ENCODE measurements around the gene SDR42E2.
"Not testable (repeated sequence)": the region's sequence is repeated elsewhere in the genome, so short reads cannot be mapped to it uniquely, and the experiment has no call there.

SDR42E2 gene

DNA sequence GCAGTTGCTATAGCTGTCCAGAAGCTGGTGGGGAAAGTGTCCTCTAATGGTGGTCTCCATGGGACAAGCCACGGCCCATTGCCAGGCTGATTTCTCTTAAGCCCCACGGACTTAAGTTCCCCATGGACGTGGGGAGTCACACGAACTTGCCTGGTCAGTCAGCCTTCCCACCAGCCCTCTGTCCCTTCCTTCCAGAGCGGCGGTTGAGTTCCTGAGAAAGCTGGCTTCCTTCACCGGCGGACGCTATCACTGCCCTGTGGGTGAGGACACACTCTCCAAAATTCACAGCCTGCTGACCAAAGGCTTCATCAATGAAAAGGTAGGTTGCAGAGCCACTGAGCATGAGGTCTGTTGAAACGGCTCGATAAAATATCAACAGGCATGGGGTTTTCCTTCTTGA is 10.0 kb upstream of the SDR42E2 start:
- in situ Hi-C loops (cut with MboI; ENCODE audit: low pct_unique_long_range_greater_than_20kb, low sequenced_read_pairs): no loop called here
- no peak for DNase-seq

DNA sequence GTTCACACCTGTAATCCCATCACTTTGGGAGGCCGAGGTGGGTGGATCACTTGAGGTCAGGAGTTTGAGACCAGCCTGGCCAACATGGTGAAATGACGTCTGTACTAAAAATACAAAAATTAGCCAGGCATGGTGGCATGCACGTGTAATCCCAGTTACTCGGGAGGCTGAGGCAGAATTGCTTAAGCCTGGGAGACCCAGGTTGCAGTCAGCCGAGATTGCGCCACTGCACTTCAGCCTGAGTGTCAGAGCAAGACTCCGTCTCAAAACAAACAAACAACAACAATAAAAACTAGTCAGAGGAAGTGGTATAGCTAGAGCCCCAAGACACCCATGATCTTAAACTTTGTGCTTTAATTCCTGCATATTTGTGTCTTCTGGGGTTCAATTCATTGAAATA is 9.2 kb upstream of the SDR42E2 start:
- in situ Hi-C loops (cut with MboI; ENCODE audit: low pct_unique_long_range_greater_than_20kb, low sequenced_read_pairs); DNase-seq: not testable (repeated sequence)

DNA sequence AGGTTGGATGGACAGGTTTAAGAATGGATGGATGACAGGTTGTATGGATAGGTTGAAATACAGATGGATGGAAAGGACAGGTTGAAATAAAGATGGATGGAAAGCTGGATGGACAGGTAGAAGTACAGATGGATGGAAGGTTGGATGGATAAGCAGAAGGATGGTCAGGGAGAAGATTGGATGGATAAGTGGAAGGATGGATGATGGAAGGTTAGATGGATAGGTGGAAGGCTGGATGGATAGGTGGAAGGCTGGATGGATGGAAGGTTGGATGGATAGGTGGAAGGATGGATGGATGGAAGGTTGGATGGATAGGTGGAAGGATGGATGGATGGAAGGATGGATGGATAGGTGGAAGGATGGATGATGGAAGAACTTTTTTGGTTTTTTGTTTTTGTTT is 905 bp upstream of the SDR42E2 start:
- in situ Hi-C loops (cut with MboI; ENCODE audit: low pct_unique_long_range_greater_than_20kb, low sequenced_read_pairs): no loop called here
- no peak for DNase-seq

DNA sequence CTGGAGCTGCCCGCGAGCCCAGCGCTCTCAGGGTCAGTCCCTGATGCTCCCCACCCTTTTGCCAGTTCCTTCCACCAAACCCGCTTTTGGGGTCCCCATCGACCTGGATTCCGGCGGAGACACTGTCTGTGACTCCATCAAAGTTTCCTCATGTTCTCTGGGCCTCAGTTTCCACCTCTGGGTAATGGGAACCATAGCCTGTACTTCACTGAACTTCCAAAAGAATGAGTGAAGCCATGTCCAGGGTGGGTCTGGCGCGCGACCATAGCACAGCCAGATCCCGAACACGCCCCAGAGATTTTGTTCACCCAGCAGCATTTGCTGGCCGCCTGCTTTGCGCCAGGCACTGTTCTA is 327 bp downstream of the SDR42E2 start:
- in situ Hi-C loops (cut with MboI; ENCODE audit: low pct_unique_long_range_greater_than_20kb, low sequenced_read_pairs): no loop called here
- DNase-seq: no peak

DNA sequence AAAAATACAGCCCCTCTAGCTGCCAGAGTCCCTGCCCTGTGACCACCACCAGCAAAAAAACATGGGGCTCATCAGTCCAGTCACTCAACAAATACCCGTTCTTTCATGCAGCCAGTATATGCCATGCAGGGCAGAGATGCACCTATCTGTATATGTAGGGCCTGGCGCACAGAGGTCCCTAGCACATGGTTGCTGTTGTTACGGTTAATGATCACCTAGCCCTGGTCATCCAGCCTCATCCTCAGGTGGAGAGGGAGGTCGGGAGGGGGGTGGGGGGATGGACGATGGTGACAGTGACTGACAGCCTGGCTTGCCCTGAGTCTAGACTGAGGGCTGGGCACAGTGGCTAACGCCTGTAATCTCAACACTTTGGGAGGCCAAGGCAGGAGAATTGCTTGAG is 1.5 kb downstream of the SDR42E2 start:
- in situ Hi-C loops (cut with MboI; ENCODE audit: low pct_unique_long_range_greater_than_20kb, low sequenced_read_pairs): no loop called here
- no peak for DNase-seq

DNA sequence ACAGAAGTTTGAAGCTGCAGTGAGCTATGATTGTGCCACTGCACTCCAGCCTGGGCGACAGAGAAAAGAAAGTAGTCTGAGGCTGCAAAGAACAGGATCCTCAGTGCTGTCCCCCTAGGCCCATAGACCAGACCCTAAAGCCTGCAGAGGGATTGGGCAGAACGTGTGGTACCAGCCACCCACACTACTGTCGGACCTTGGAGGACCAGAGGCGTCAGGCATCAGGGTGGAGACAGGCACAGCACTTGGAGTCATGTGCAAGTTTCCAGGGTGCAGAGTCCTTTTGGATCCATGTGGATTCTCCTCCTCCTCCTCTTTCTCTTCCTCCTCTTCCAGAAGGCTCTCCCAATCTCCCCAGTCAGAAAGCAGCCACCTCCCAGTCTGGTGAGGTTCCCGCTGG is 2.2 kb downstream of the SDR42E2 start:
- DNase-seq: no peak
- in situ Hi-C loops (cut with MboI; ENCODE audit: low pct_unique_long_range_greater_than_20kb, low sequenced_read_pairs): no loop called here

DNA sequence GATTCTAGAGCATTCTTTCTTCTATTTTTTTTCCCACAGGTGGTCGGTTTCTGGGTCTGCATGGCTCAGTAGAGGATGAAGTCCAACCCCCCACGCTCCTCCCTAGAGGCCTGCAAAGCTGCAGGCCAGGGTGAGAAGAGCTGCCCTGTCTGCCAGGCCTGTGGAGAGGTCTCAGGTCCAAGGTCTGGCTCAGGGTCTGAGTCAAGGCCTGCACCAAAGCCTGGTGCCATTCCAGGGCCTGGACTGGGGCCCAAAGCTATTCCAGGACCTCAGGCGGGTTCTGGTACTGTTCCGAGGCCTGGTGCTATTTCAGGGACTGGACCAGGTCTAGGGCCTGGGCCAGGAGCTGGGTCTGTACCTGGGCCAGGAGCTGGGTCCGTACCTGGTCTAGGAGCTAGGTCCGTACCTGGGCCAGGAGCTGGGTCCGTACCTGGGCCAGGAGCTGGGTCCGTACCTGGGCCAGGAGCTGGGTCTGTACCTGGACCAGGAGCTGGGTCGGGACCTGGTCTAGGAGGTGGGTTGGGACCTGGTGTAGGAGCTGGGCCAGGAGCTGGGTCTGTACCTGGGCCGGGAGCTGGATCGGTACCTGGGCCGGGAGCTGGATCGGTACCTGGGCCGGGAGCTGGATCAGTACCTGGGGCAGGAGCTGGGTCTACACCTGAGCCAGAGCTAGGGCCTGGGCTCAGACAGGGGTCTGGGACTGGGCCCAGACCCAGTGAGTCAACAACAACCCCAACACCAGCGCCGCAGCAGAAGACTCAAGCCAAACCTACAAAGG is 3.4 kb downstream of the SDR42E2 start:
- in situ Hi-C loops (cut with MboI; ENCODE audit: low pct_unique_long_range_greater_than_20kb, low sequenced_read_pairs): no loop called here
- no peak for DNase-seq

DNA sequence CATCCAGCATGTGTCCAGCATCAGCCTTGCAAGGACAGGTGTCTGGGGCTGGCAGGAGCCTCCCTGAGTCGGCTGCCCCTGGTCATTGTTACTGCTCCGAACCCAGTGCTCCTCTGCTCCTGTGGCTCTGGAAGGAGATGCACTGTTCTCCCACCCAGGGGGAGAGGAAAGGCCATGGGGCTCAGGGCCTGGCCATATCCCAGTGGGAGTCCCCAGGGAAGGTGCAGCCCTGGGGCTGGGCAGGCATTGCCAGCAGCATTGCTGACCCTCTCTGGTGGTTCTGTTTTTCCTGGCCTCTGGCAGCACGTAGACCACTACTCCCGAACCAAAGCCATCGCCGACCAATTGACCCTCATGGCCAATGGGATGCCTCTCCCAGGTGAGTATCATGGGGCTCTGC is 9.6 kb downstream of the SDR42E2 start:
- no peak for DNase-seq
- in situ Hi-C loops (cut with MboI; ENCODE audit: low pct_unique_long_range_greater_than_20kb, low sequenced_read_pairs): no loop called here

DNA sequence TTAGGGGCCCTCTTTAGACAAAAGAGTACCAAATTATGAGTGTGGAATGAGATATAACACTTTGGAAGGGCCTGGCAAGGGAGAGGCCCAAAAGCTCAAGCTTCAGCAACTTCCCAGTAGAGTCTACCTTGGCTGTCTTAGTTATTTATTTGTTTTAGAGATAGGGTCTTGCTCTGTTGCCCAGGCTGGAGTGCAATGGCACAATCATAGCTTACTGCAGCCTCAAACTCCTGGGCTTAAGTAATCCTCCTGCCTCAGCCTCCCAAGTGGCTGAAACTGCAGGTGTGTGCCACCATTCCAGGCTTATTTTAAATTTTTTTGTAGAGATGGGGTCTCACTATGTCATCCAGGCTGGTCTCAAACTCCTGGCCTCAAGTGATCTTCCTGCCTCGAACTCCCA is 10.3 kb downstream of the SDR42E2 start:
- DNase-seq; in situ Hi-C loops (cut with MboI; ENCODE audit: low pct_unique_long_range_greater_than_20kb, low sequenced_read_pairs): not testable (repeated sequence)

DNA sequence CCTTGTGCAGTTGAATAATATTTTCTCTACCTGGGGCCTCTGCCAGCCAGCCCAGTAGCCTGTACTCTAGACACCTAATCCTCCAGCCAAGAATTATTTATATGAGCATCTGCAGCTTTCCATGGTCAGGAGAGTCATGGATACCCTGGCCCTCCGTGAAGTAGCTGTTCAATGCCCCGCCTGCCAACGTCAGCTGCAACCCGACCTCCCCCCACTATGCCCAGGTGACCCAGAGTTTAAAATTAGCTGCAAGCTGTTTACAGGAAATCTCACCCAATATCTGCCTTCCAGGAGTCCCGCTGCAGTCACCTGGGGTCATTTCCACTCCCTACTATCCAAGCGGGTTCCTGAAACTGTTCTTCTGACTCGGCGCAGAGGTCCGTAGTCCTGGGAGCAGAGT is 12.3 kb downstream of the SDR42E2 start:
- no peak for DNase-seq
- in situ Hi-C loops (cut with MboI; ENCODE audit: low pct_unique_long_range_greater_than_20kb, low sequenced_read_pairs): loop anchor here (25.0 kb wide), 1 partner anchor 187 kb away; no protein-coding TSS in a partner anchor

DNA sequence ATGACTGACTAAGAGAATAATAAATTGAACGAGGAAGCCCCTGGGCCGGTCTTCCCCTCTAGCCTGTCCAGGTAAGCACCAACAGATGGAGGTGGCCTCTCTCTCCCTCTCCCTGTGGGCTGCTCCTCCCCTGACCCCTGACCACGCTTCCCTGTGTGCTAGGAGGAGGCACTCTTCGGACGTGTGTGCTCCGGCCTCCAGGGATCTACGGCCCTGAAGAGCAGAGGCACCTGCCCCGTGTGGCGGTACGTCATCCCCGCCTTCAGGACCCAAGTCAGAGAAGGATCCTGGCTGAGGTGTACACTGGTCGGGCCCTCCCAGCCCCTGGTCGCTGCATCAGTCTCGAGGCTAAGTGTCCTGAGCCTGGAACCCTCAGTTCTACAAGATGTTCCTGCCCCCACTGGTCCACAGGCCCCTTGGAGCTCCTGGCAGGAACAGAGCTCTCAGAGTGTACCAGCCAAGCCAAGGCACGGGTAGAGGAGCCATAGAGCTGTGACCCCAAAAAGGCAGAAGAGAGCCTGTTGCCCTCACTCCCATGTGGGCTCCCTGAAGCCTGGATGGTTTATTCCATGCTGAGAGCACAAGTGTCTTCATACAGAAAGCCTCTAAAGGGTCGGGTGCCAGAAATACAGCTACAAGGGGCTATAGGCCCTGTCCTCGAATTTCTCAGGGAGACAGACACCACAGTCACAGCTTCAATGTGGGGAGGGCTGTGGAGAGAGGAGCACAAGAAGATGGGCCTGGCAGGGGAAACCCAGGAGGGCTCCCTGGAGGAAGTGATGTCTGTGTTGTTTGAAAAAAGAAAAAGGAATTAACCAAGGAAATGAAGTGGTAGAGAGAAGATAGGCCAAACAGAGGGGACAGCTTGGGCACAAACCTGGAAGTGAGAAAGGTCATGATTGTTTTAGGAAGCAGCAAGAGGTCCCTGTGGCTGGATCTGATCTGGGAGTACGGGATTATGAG is 15.9 kb downstream of the SDR42E2 start:
- in situ Hi-C loops (cut with MboI; ENCODE audit: low pct_unique_long_range_greater_than_20kb, low sequenced_read_pairs): loop anchor here (25.0 kb wide), 1 partner anchor 191 kb away; no protein-coding TSS in a partner anchor
- DNase-seq: no peak

DNA sequence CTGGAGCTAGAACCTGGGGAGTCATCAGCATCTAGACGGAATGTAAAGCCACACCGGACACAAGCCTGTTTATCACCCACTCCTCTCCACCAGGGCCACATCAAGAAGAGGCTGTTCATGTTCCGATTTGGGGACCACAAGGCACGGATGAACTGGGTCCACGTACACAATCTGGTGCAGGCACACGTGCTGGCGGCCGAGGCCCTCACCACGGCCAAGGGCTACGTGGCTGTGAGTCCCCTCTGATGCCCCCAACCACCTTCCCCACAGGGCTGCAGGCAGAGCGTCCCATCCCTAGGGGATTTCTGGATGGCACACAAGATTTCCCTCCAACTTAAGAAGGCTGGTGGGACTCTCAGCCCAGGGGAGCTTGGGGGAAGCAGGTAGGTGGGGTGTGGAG is 19.1 kb downstream of the SDR42E2 start:
- DNase-seq: no peak
- in situ Hi-C loops (cut with MboI; ENCODE audit: low pct_unique_long_range_greater_than_20kb, low sequenced_read_pairs): loop anchor here (25.0 kb wide), 1 partner anchor 194 kb away; no protein-coding TSS in a partner anchor

DNA sequence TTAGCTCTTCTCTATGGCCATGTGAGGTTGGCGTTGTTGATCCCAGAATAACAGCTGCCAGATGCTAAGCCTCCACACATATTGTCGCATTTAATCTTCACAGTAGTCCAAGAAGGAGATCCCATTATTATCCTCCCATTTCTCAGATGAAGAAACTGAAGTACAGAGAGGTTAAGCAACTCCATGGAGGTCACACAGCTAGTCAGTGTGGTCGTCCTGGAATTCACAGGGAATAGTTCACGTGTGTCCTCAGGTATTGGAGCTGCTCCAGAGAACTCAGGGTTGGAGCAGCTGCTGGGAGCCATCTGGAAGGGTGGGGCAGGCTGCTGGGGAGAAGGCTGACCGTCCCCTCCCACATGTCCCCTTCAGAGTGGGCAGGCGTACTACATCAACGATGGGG is 19.5 kb downstream of the SDR42E2 start:
- in situ Hi-C loops (cut with MboI; ENCODE audit: low pct_unique_long_range_greater_than_20kb, low sequenced_read_pairs): loop anchor here (25.0 kb wide), 1 partner anchor 195 kb away; no protein-coding TSS in a partner anchor
- DNase-seq: no peak

DNA sequence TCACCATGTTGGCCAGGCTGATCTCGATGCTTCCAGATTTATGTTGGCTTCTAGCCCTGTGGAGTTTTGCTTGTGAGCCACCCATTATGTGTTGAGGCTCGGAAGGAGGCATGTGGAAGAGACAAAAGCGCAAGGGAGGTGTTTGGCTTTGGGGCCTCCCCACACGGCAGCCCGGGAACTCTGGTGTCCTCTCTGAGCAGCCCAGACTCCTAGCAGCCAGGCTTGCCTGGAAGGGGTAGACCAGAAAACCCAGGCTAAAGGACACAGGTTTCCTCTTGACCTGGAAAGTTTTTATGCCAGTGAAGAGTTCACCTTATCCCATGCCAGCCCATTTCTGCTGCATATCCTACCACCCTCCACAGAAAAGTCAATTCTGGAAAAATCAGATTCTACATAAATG is 21.0 kb downstream of the SDR42E2 start:
- no peak for DNase-seq
- in situ Hi-C loops (cut with MboI; ENCODE audit: low pct_unique_long_range_greater_than_20kb, low sequenced_read_pairs): loop anchor here (25.0 kb wide), 1 partner anchor 196 kb away; no protein-coding TSS in a partner anchor

DNA sequence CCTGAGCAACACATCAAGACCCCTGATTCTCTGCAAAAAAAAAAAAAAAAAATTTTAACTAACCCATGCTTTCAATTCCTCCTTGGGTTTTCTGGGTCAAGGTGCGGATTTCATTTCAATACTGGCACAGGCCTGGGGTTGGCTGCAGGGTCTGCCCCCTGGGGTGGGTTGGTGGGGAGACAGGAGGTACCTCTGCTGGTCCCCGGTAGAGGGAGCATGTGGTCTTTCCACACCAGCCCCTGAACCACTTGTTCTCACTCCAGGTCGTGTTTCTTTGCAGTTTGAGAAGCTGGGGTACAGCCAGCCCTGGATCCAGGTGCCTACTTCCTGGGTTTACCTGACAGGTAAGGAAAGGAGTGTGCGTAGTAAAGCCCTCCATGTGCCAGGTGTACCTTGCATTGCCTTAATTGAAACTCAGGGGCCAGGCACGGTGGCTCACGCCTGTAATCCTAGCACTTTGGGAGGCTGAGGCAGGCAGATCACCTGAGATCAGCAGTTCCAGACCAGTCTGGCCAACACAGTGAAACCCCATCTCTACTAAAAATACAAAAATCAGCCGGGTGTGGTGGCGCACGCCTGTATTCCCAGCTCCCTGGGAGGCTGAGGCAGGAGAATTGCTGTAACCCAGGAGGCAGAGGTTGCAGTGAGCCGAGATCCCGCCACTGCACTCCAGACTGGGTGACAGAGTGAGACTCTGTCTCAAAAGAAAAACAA is 21.8 kb downstream of the SDR42E2 start:
- in situ Hi-C loops (cut with MboI; ENCODE audit: low pct_unique_long_range_greater_than_20kb, low sequenced_read_pairs): loop anchor here (25.0 kb wide), 1 partner anchor 197 kb away; no protein-coding TSS in a partner anchor
- peak; percentile 42 for DNase-seq

DNA sequence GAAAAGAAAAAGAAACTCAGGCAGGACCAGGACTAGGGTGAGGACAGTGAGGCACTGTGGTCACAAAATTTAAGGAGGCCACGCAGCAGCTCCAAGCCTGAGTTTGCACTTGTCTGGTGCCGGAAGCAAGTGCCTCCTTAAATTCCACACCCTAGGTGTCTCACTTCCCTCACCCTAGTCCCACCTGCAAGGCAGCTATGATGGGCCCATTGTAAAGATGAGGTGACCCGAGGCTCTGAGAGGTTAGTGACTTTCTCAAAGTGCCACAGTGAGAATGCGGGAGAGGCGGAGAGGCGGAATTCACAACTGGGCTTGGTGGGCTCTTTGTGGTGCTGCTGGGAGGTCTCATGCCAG is 22.3 kb downstream of the SDR42E2 start:
- in situ Hi-C loops (cut with MboI; ENCODE audit: low pct_unique_long_range_greater_than_20kb, low sequenced_read_pairs): loop anchor here (25.0 kb wide), 1 partner anchor 197 kb away; no protein-coding TSS in a partner anchor
- no peak for DNase-seq

DNA sequence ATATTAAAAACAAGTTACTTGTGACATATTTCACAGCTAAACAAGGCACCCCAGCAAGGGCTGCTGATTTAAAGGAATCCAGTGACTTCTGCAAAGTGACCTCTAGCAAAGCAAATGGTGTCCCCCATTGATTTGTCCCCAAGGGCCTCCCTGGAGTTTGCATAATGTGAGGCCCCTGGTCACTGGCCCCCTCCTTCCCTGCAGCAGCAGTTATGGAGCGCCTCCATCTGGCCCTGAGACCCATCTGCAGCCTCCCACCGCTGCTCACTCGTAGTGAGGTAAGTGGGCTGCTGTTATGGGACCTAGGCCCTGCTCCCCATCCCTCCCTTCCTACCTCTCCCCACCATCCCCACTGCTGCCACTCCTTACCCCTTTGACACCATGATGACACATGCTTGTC is 24.2 kb downstream of the SDR42E2 start:
- in situ Hi-C loops (cut with MboI; ENCODE audit: low pct_unique_long_range_greater_than_20kb, low sequenced_read_pairs): loop anchor here (25.0 kb wide), 1 partner anchor 199 kb away; no protein-coding TSS in a partner anchor
- no peak for DNase-seq

DNA sequence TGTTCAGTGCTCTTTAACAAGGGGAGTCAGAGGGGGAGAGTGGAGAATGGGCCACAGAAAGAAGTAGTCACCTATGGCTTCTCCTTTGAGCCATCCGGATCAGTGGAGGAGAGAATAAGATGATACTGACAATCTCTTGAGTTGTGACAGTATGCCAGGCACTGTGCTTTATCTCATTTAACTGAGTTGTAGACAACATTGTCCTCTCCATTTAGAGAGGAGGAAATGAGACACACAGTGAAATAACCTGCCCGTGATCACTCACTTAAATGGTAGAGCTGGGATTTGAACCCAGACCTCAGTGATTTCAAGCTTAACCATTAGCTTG is 25.9 kb downstream of the SDR42E2 start:
- in situ Hi-C loops (cut with MboI; ENCODE audit: low pct_unique_long_range_greater_than_20kb, low sequenced_read_pairs): loop anchor here (25.0 kb wide), 1 partner anchor 201 kb away; no protein-coding TSS in a partner anchor

More for the DNA sequence above, 25.9 kb downstream of the SDR42E2 start:
- DNase-seq: no peak

Data from KBM-7 (cell line).